HCT116 (cell line): ENCODE data around the gene STK4. TPM values are rescaled to one million over a fixed set of nuclear protein-coding genes. Genes with fewer than 3 reads are reported as not detected.

Experiments used
- ATAC-seq: fragments of 200-7000 bp; cut with Tn5 transposase; 2 replicates; pipeline ENCODE4 v1.9.1; 2020; ENCODE audit warnings: mild to moderate bottlenecking, moderate library complexity
- BruUV-seq: library from RNA; stranded (reverse); fragments of 400-500 nt; replicated peaks from 2 replicates; lab custom pipeline; 2021; lab: Mats Ljungman, UMichigan
- CTCF ChIA-PET: fragments of 300-600 bp; sonication (Branson Sonifier 250); formaldehyde crosslinking; loops from one replicate; lab custom pipeline; 2021; ENCODE audit warnings: antibody characterized with exemption; lab: Charles Lee
- POLR2A ChIA-PET: fragments of 300-600, 350-600 bp; sonication (Branson Sonifier 250); formaldehyde crosslinking; loops from one replicate; lab custom pipeline; 2021; ENCODE audit warnings: antibody characterized with exemption; lab: Charles Lee
- RAD21 ChIA-PET, 2 experiments: fragments of 300-600 bp; sonication (Branson Sonifier 250); formaldehyde crosslinking; loops; one replicate each; lab custom pipeline; 2023; ENCODE audit warnings: low total read pairs in 2 of 2; ENCODE audit not compliant: uncharacterized antibody in 2 of 2, unreplicated experiment in 2 of 2, low non-redundant PET in 1 of 2; lab: Charles Lee
- DNase-seq: peaks from one replicate; pipeline ENCODE4 v3.0.0-alpha.2; 2010; ENCODE audit warnings: low read depth, low spot score
- H2AFZ ChIP-seq: fragments of 200-600 bp; shearing (Covaris generic), sonication (generic); 2 replicates; pipeline ENCODE4 v1.6.1; 2017; ENCODE audit warnings: low read depth, mixed run types, mixed read lengths, antibody characterized with exemption, low read length; ENCODE audit not compliant: poor library complexity, severe bottlenecking
- H3K27ac ChIP-seq: 2 replicates; pipeline ENCODE4 v1.5.1; 2012; ENCODE audit warnings: low read depth, low read length
- H3K27me3 ChIP-seq: fragments of 200-600 bp; sonication (generic); 2 replicates; pipeline ENCODE4 v1.6.1; 2016; ENCODE audit warnings: mixed run types, low read length, mixed read lengths; ENCODE audit not compliant: insufficient read depth
- H3K36me3 ChIP-seq, 2 experiments: fragments of 200-500 bp in 1 of 2; fragments of 200-600 bp in 1 of 2; sonication (Bioruptor generic) in 1 of 2; sonication (generic) in 1 of 2; 2 replicates each; pipeline versions ENCODE4 v1.5.1 to v1.6.1; 2014 to 2016; ENCODE audit warnings: low read length in 2 of 2, inconsistent platforms in 1 of 2, mixed read lengths in 1 of 2, mixed run types in 1 of 2; ENCODE audit not compliant: insufficient read depth in 2 of 2, control insufficient read depth in 1 of 2
- H3K4me1 ChIP-seq, 2 experiments: fragments of 200-600 bp in 1 of 2; sonication (generic) in 1 of 2; 2 replicates each; pipeline versions ENCODE4 v1.5.1 to v1.6.1; 2012 to 2017; ENCODE audit warnings: low read length in 2 of 2, inconsistent platforms in 1 of 2, mild to moderate bottlenecking in 1 of 2, mixed read lengths in 1 of 2, mixed run types in 1 of 2, moderate library complexity in 1 of 2; ENCODE audit not compliant: insufficient read depth in 2 of 2, control insufficient read depth in 1 of 2
- H3K4me2 ChIP-seq: fragments of 200-600 bp; sonication (generic); 2 replicates; pipeline ENCODE4 v1.6.1; 2017; ENCODE audit warnings: mixed run types, low read length, mixed read lengths
- H3K4me3 ChIP-seq, 2 experiments: fragments of 200-600 bp in 1 of 2; sonication (generic) in 1 of 2; replicated peaks in 1 of 2; 2 replicates each; pipeline ENCODE4 v1.5.1; 2011 to 2016; ENCODE audit warnings: low read length in 2 of 2, control low read depth in 1 of 2, low read depth in 1 of 2, mild to moderate bottlenecking in 1 of 2, mixed read lengths in 1 of 2, mixed run types in 1 of 2
- H3K79me2 ChIP-seq: fragments of 200-600 bp; sonication (generic); 2 replicates; pipeline ENCODE4 v1.6.1; 2017; ENCODE audit warnings: mild to moderate bottlenecking, mixed run types, low read length, moderate library complexity, mixed read lengths; ENCODE audit not compliant: insufficient read depth
- H3K9ac ChIP-seq: fragments of 200-600 bp; sonication (generic); 2 replicates; pipeline ENCODE4 v1.6.1; 2016; ENCODE audit warnings: low read length, mixed read lengths
- H3K9me2 ChIP-seq: fragments of 200-600 bp; sonication (generic), shearing (Covaris generic); 2 replicates; pipeline ENCODE4 v1.6.1; 2017; ENCODE audit warnings: mixed run types, mild to moderate bottlenecking, moderate library complexity; ENCODE audit not compliant: insufficient read depth
- H3K9me3 ChIP-seq, 2 experiments: fragments of 200-500 bp in 1 of 2; fragments of 200-600 bp in 1 of 2; sonication (Bioruptor generic) in 1 of 2; sonication (generic) in 1 of 2; 2 replicates each; pipeline ENCODE4 v1.6.1; 2014 to 2017; ENCODE audit warnings: low read length in 2 of 2, mixed read lengths in 2 of 2, inconsistent platforms in 1 of 2, low read depth in 1 of 2, mild to moderate bottlenecking in 1 of 2, mixed run types in 1 of 2, moderate library complexity in 1 of 2; ENCODE audit not compliant: control insufficient read depth in 1 of 2, insufficient read depth in 1 of 2
- H4K20me1 ChIP-seq: fragments of 200-600 bp; sonication (generic), shearing (Covaris generic); 2 replicates; pipeline ENCODE4 v1.6.1; 2017; ENCODE audit warnings: mixed run types, mild to moderate bottlenecking, moderate library complexity; ENCODE audit not compliant: insufficient read depth
- ELF1 ChIP-seq: IDR thresholded peaks from 2 replicates; pipeline ENCODE4 v1.6.1; 2012; ENCODE audit warnings: low read depth, borderline replicate concordance
- EZH2phosphoT487 ChIP-seq: fragments of 200-600 bp; IDR thresholded peaks from 2 replicates; pipeline ENCODE4 v1.6.1; 2018; ENCODE audit warnings: antibody characterized with exemption, borderline replicate concordance
- JUND ChIP-seq: IDR thresholded peaks from 2 replicates; pipeline ENCODE4 v1.6.1; 2012
- POLR2A ChIP-seq: IDR thresholded peaks from 2 replicates; pipeline ENCODE4 v1.7.0; 2011; ENCODE audit warnings: borderline replicate concordance; ENCODE audit not compliant: insufficient read depth, insufficient read length; ENCODE audit errors: extremely low read depth
- SP1 ChIP-seq: IDR thresholded peaks from 2 replicates; pipeline ENCODE4 v1.6.1; 2012; ENCODE audit warnings: low read depth
- TCF7L2 ChIP-seq: IDR thresholded peaks from 2 replicates; pipeline ENCODE4 v1.7.0; 2011; ENCODE audit warnings: borderline replicate concordance, inconsistent platforms; ENCODE audit not compliant: insufficient read depth, insufficient read length; ENCODE audit errors: extremely low read depth
- ZNF274 ChIP-seq: fragments of 200-500 bp; sonication (Bioruptor generic); IDR thresholded peaks from 2 replicates; pipeline ENCODE4 v1.6.1; 2014; ENCODE audit warnings: mild to moderate bottlenecking, low read depth, low read length, inconsistent platforms
- intact Hi-C: fragments of 100-400 bp; cut with micrococcal nuclease; formaldehyde crosslinking; loops from 2 replicates; pipeline ENCODE4 v1.10.0; 2022
- total RNA-seq: library from RNA; stranded (reverse); gene quantifications from one replicate; pipeline ENCODE4 v1.2.1, GENCODE V29; 2021; ENCODE audit not compliant: unreplicated experiment
- TF ChIP-seq, protein P1 (sequence below): IDR thresholded peaks from 2 replicates; pipeline ENCODE4 v1.6.1; 2011; ENCODE audit warnings: mild to moderate bottlenecking, low read length, moderate library complexity; ENCODE audit not compliant: insufficient replicate concordance; ENCODE audit errors: extremely low read depth
- TF ChIP-seq, protein P2 (sequence below), 3 experiments: fragments of 200-600 bp in 1 of 3; sonication (generic) in 1 of 3; IDR thresholded peaks in 2 of 3; conservative IDR thresholded peaks in 1 of 3; 2 replicates each; pipeline ENCODE4 v1.5.1; 2012 to 2017; ENCODE audit warnings: low read depth in 2 of 3, low read length in 2 of 3, antibody characterized with exemption in 1 of 3, borderline replicate concordance in 1 of 3, control low read depth in 1 of 3, mild to moderate bottlenecking in 1 of 3, mixed read lengths in 1 of 3, mixed run types in 1 of 3, moderate library complexity in 1 of 3; ENCODE audit not compliant: insufficient read depth in 1 of 3
- TF ChIP-seq, protein P3 (sequence below): IDR thresholded peaks from 2 replicates; pipeline ENCODE4 v1.6.1; 2012

STK4 gene
- total RNA-seq, 1 experiment from 2014 or later: 45.4 TPM

DNA sequence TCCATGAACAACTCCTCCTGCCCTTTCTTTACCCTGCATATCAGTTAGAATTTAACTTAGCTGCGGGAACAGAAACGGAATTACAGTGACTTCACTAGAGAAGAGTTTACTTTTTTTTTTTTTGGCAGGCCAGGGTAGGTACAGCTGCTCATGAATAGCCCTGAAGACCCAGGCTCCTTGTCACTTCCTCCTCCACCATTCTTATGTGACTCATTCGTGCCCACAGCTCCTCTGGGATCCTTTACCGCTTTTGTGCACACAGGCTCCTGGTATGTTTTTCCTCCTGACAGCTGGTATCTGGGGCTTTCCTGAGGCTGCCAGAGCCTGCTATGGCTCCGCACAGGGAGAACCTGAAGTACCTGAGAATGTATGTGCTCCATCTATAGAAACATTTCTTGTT, 138.5 kb downstream of the STK4 start:
- TF ChIP-seq SP1 (no peak), TCF7L2 (no peak), ELF1 (no peak), EZH2phosphoT487 (no peak), ZNF274 (no peak), JUND (no peak), POLR2A (no peak)
- TF ChIP-seq, protein P1, sequence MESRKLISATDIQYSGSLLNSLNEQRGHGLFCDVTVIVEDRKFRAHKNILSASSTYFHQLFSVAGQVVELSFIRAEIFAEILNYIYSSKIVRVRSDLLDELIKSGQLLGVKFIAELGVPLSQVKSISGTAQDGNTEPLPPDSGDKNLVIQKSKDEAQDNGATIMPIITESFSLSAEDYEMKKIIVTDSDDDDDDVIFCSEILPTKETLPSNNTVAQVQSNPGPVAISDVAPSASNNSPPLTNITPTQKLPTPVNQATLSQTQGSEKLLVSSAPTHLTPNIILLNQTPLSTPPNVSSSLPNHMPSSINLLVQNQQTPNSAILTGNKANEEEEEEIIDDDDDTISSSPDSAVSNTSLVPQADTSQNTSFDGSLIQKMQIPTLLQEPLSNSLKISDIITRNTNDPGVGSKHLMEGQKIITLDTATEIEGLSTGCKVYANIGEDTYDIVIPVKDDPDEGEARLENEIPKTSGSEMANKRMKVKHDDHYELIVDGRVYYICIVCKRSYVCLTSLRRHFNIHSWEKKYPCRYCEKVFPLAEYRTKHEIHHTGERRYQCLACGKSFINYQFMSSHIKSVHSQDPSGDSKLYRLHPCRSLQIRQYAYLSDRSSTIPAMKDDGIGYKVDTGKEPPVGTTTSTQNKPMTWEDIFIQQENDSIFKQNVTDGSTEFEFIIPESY: no peak
- TF ChIP-seq, protein P2, sequence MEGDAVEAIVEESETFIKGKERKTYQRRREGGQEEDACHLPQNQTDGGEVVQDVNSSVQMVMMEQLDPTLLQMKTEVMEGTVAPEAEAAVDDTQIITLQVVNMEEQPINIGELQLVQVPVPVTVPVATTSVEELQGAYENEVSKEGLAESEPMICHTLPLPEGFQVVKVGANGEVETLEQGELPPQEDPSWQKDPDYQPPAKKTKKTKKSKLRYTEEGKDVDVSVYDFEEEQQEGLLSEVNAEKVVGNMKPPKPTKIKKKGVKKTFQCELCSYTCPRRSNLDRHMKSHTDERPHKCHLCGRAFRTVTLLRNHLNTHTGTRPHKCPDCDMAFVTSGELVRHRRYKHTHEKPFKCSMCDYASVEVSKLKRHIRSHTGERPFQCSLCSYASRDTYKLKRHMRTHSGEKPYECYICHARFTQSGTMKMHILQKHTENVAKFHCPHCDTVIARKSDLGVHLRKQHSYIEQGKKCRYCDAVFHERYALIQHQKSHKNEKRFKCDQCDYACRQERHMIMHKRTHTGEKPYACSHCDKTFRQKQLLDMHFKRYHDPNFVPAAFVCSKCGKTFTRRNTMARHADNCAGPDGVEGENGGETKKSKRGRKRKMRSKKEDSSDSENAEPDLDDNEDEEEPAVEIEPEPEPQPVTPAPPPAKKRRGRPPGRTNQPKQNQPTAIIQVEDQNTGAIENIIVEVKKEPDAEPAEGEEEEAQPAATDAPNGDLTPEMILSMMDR (IDR thresholded peaks at IDR 0.05 in 2 of 3, conservative IDR thresholded peaks at IDR 0.05 in 1 of 3; ENCODE audit: borderline replicate concordance in 1 of 3, insufficient read depth in 1 of 3, low read depth in 2 of 3, low read length in 2 of 3): no peak
- TF ChIP-seq, protein P3, sequence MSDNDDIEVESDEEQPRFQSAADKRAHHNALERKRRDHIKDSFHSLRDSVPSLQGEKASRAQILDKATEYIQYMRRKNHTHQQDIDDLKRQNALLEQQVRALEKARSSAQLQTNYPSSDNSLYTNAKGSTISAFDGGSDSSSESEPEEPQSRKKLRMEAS: no peak
- no TSS peak for BruUV-seq
- Histone ChIP-seq H3K27ac (no peak overlapping the region), H3K4me3 (no peak overlapping the region), H3K4me2 (no peak overlapping the region), H3K4me1 (no peaks in the 10 kb centered on the region), H3K79me2 (no peaks in the 10 kb centered on the region), H2AFZ (no peak overlapping the region), H3K9me2 (no peaks in the 10 kb centered on the region), H3K36me3 (no peaks in the 10 kb centered on the region), H3K9ac (no peak overlapping the region), H4K20me1 (no peaks in the 10 kb centered on the region), H3K9me3 (no peaks in the 10 kb centered on the region), H3K27me3 (no peaks in the 10 kb centered on the region; the same call in 1 of the 2 replicates)
- ChIA-PET POLR2A (no interaction called here), RAD21 (no interaction called here), CTCF (interaction anchor here (1.0 to 1.1 kb wide), 2 partner anchors 8 to 9 kb away, joined by 3 read pairs; no protein-coding TSS in a partner anchor)
- no peak for DNase-seq
- intact Hi-C loops: no loop called here
- ATAC-seq: no peak
